Choroid plexus epithelial cell (primary cell): Measurements from ENCODE around the gene SYK.

ENCODE experiments used
- DNase-seq: peaks from one replicate; pipeline ENCODE4 v3.0.0-alpha.2; 2010; ENCODE audit warnings: low read depth
- H3K4me3 ChIP-seq: 2 replicates; pipeline ENCODE4 v1.5.1; 2011; ENCODE audit warnings: low read depth, mild to moderate bottlenecking, control low read depth, low read length, moderate library complexity
- CTCF ChIP-seq: conservative IDR thresholded peaks from 2 replicates; pipeline ENCODE4 v1.5.1; 2011; ENCODE audit warnings: low read depth, mild to moderate bottlenecking, control low read depth, inconsistent platforms, low read length, moderate library complexity

SYK gene

GRCh38 chr9:90807006-90807405 is 5.4 kb downstream of the SYK start:
- no peak for DNase-seq
- no peak overlapping the region for H3K4me3 ChIP-seq
- no peak for TF ChIP-seq CTCF

- no peak for DNase-seq
- TF ChIP-seq CTCF: no peak
- no peak overlapping the region for H3K4me3 ChIP-seq
Measured at GRCh38 chr9:90808398-90808797, 6.8 kb downstream of the SYK start.

GRCh38 chr9:90808890-90809685 is 7.5 kb downstream of the SYK start:
- TF ChIP-seq CTCF: no peak
- DNase-seq: no peak
- no peak overlapping the region for H3K4me3 ChIP-seq

- H3K4me3 ChIP-seq: no peak overlapping the region
- no peak for DNase-seq
- TF ChIP-seq CTCF: no peak
Measured at GRCh38 chr9:90810691-90811090, 9.1 kb downstream of the SYK start.

DNA sequence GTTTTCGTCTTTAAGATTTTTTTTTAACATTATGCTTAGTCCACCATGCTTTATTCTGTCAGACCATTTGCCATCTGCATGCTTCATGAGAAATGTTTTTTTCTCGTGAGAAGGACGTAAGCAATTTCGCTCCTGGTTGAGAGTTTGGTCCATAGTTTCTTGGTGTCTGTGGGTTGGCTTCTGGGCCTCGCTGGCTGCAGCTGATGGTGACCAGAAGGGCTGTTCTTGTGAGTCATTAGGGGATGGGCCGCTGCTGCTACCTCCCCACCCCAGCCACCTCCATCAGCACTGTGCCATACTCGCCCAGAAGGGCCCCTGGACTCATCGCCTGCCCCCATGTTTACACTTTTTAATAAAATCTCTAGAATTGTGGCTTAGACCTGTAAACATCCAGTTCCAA is 11.4 kb downstream of the SYK start:
- DNase-seq: no peak
- no peak overlapping the region for H3K4me3 ChIP-seq
- no peak for TF ChIP-seq CTCF

GRCh38 chr9:90813523-90813922 is 11.9 kb downstream of the SYK start:
- no peak for DNase-seq

More at GRCh38 chr9:90813523-90813922, 11.9 kb downstream of the SYK start:
- H3K4me3 ChIP-seq: no peak overlapping the region
- TF ChIP-seq CTCF: no peak
